ENCODE data around the gene EXOSC3. TPM values are rescaled to one million over a fixed set of nuclear protein-coding genes. Genes with fewer than 3 reads are reported as not detected.
"Not testable (repeated sequence)": the region's sequence is repeated elsewhere in the genome, so short reads cannot be mapped to it uniquely, and the experiment has no call there.

Gene EXOSC3
- total and polyA plus RNA-seq, 9 of the 15 experiments (the other 6 are each of a cell fraction or from before 2014, with no cell fraction given), result 18.5 to 266 (median 114) TPM

DNA sequence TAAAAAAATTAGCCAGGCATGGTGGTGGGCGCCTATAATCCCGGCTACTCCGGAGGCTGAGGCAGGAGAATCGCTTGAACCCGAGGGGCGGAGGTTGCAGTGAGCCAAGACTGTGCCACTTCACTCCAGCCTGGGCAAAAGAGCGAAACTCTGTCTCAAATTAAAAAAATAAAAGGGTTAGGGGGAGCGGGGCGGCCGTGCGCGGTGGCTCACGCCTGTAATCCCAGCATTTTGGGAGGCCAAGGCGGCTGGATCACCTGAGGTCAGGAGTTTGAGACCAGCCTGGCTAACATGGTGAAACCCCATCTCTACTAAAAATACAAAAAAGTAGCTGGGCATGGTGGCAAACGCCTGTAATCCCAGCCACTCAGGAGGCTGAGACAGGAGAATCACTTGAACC is 24.8 kb upstream of the EXOSC3 start:
- ATAC-seq; H3K9ac ChIP-seq (ENCODE audit: insufficient read depth in 1 of 2, low read depth in 2 of 2, low read length in 2 of 2); FAIRE-seq; DNase-seq (ENCODE audit: extremely low read depth in 1 of 4, low spot score in 3 of 4); H2AFZ ChIP-seq (ENCODE audit: low read depth, low read length); H3K4me1 ChIP-seq (replicated peaks in 1 of 2; ENCODE audit: control insufficient read depth in 2 of 2, insufficient read depth in 2 of 2, low read length in 2 of 2); H3K4me3 ChIP-seq; in situ Hi-C loops (cut with MboI); H3K9me3 ChIP-seq (replicated peaks; ENCODE audit: control insufficient read depth, insufficient read depth, low read depth, low read length); H4K20me1 ChIP-seq (replicated peaks; ENCODE audit: control insufficient read depth, insufficient read depth, low read length); H3K27ac ChIP-seq (ENCODE audit: extremely low read depth, low read depth, low read length); H3K27me3 ChIP-seq (ENCODE audit: control insufficient read depth in 2 of 2, insufficient read depth in 2 of 2, low read length in 2 of 2); intact Hi-C loops (cut with micrococcal nuclease); BruUV-seq (replicated peaks); H3K4me2 ChIP-seq (ENCODE audit: insufficient read depth, low read length); CTCF ChIA-PET (ENCODE audit: low intra/inter-chr PET ratio); H3K9me1 ChIP-seq (ENCODE audit: control insufficient read depth, insufficient read depth, low read length): not testable (repeated sequence)
- H3K36me3 ChIP-seq (ENCODE audit: control insufficient read depth, insufficient read depth, low read length), result peaks cover 32% of the 10 kb centered on the region; the same call in 2 of the 3 replicates
- peaks cover 60% of the 10 kb centered on the region for H3K79me2 ChIP-seq (ENCODE audit: control insufficient read depth, insufficient read depth, low read length)
- WGBS (ENCODE audit: insufficient coverage, low coverage, missing lambda C conversion rate), result 97% methylated on average over 15 of the region's 15 CpGs
- POLR2A ChIA-PET, result interaction anchor here (0.9 to 2.6 kb wide), 2 partner anchors 9 kb away, joined by 7 to 12 read pairs; partner anchors contain the start of gene DCAF10

DNA sequence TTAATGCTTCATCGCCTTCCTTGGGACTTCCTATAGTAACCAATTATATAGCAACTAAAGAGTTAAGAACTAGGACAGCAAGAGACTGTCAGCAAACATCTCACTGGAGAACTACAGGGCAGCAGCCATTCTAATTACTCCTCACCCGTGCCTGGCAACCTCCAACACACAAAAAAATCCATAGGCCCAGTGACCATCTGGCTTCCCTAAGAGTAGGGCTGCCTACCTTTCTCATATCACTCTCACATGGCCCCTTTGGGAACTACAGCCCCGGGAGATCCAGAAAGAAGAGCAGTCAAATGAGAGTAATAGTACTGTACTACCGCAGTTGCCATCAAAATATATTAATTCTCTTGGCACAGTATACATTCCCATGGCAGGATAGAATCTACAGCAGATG is 21.4 kb upstream of the EXOSC3 start:
- Histone ChIP-seq H3K4me2 (ENCODE audit: insufficient read depth, low read length) (no peak overlapping the region), H2AFZ (ENCODE audit: low read depth, low read length) (no peak overlapping the region), H3K4me1 (replicated peaks in 1 of 2; ENCODE audit: control insufficient read depth in 2 of 2, insufficient read depth in 2 of 2, low read length in 2 of 2) (peaks cover 2 to 3% of the 10 kb centered on the region in 2 experiments; a peak in 4 of 5 replicates), H3K27ac (ENCODE audit: extremely low read depth, low read depth, low read length) (no peak overlapping the region), H3K36me3 (ENCODE audit: control insufficient read depth, insufficient read depth, low read length) (peaks cover 31% of the 10 kb centered on the region; the same call in 2 of the 3 replicates), H4K20me1 (replicated peaks; ENCODE audit: control insufficient read depth, insufficient read depth, low read length) (0 out of 2 replicates have a peak, but pooled peaks cover 5% of the 10 kb centered on the region), H3K4me3 (no peak overlapping the region), H3K9me1 (ENCODE audit: control insufficient read depth, insufficient read depth, low read length) (no peaks in the 10 kb centered on the region), H3K9me3 (replicated peaks; ENCODE audit: control insufficient read depth, insufficient read depth, low read depth, low read length) (no peaks in the 10 kb centered on the region), H3K27me3 (ENCODE audit: control insufficient read depth in 2 of 2, insufficient read depth in 2 of 2, low read length in 2 of 2) (no peaks in the 10 kb centered on the region), H3K9ac (ENCODE audit: insufficient read depth in 1 of 2, low read depth in 2 of 2, low read length in 2 of 2) (no peak overlapping the region), H3K79me2 (ENCODE audit: control insufficient read depth, insufficient read depth, low read length) (peaks cover 80% of the 10 kb centered on the region)
- DNase-seq (ENCODE audit: extremely low read depth in 1 of 4, low spot score in 3 of 4), result peak in 1 of 4 experiments; percentile 17
- 66% methylated on average over 4 of the region's 4 CpGs for WGBS (ENCODE audit: insufficient coverage, low coverage, missing lambda C conversion rate)
- peak; percentile 31 for ATAC-seq
- ChIA-PET POLR2A (interaction anchor here (0.6 to 1.2 kb wide), 4 partner anchors 9 to 308 kb away, joined by 3 read pairs; no protein-coding TSS in a partner anchor), CTCF (ENCODE audit: low intra/inter-chr PET ratio) (no interaction called here)
- intact Hi-C loops (cut with micrococcal nuclease) (no loop called here), in situ Hi-C loops (cut with MboI) (no loop called here)
- FAIRE-seq, result no peak
- TF ChIP-seq, protein P1, sequence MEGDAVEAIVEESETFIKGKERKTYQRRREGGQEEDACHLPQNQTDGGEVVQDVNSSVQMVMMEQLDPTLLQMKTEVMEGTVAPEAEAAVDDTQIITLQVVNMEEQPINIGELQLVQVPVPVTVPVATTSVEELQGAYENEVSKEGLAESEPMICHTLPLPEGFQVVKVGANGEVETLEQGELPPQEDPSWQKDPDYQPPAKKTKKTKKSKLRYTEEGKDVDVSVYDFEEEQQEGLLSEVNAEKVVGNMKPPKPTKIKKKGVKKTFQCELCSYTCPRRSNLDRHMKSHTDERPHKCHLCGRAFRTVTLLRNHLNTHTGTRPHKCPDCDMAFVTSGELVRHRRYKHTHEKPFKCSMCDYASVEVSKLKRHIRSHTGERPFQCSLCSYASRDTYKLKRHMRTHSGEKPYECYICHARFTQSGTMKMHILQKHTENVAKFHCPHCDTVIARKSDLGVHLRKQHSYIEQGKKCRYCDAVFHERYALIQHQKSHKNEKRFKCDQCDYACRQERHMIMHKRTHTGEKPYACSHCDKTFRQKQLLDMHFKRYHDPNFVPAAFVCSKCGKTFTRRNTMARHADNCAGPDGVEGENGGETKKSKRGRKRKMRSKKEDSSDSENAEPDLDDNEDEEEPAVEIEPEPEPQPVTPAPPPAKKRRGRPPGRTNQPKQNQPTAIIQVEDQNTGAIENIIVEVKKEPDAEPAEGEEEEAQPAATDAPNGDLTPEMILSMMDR (IDR thresholded peaks at IDR 0.05 in 2 of 3, conservative IDR thresholded peaks at IDR 0.05 in 1 of 3; ENCODE audit: insufficient read depth in 2 of 3, low read depth in 1 of 3, low read length in 3 of 3), result peak in 2 of 3 experiments; percentile 7 to 15; a peak in 1 of 6 replicates
- no peak for TF ChIP-seq FOXK2 (conservative IDR thresholded peaks at IDR 0.05 in 1 of 2, IDR thresholded peaks at IDR 0.05 in 1 of 2; ENCODE audit: low read depth in 2 of 2)
- TF ChIP-seq, protein P2, sequence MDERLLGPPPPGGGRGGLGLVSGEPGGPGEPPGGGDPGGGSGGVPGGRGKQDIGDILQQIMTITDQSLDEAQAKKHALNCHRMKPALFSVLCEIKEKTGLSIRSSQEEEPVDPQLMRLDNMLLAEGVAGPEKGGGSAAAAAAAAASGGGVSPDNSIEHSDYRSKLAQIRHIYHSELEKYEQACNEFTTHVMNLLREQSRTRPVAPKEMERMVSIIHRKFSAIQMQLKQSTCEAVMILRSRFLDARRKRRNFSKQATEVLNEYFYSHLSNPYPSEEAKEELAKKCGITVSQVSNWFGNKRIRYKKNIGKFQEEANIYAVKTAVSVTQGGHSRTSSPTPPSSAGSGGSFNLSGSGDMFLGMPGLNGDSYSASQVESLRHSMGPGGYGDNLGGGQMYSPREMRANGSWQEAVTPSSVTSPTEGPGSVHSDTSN (CRISPR knock-in tag; IDR thresholded peaks at IDR 0.05; ENCODE audit: low read depth), result no peak
- TF ChIP-seq, protein P2 (tag; conservative IDR thresholded peaks at IDR 0.05; ENCODE audit: low read depth), result no peak
- TF ChIP-seq, protein P3, sequence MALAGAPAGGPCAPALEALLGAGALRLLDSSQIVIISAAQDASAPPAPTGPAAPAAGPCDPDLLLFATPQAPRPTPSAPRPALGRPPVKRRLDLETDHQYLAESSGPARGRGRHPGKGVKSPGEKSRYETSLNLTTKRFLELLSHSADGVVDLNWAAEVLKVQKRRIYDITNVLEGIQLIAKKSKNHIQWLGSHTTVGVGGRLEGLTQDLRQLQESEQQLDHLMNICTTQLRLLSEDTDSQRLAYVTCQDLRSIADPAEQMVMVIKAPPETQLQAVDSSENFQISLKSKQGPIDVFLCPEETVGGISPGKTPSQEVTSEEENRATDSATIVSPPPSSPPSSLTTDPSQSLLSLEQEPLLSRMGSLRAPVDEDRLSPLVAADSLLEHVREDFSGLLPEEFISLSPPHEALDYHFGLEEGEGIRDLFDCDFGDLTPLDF (CRISPR knock-in tag; IDR thresholded peaks at IDR 0.05), result 0 out of 2 replicates have a peak, but pooled peaks have one; percentile 16
- BruUV-seq (replicated peaks), result no TSS peak

All from K562 (cell line).